GM10266 (cell line): Measurements from ENCODE around the gene ANKS1A.

Experiments
- DNase-seq: peaks from one replicate; pipeline ENCODE4 v3.0.0; 2012; ENCODE audit errors: extremely low spot score
- TF ChIP-seq, protein P1 (sequence below): IDR thresholded peaks from 2 replicates; pipeline ENCODE4 v1.5.1; 2012; ENCODE audit warnings: mild to moderate bottlenecking, low read depth; ENCODE audit not compliant: control insufficient read depth, insufficient read depth; ENCODE audit errors: missing control alignments

ANKS1A gene

DNA sequence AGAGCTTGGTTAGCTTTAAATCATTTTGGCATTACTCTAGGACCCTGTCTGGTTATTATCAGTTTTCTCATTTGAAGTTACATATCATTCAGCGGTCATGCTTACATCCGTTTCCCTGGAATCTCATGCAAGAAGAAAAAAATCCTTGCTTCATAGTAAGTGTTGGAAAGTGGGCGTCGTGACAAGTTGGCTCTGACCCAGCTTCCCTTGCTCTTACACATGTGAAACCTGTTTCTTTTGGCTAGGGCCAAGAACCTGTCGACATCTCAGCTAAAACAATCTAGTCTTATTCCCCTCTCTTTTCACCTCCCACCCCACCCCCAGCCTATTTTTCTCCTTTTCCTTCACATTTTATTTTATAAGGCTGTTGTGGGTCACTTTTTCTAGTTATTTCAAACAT is 45.5 kb downstream of the ANKS1A start:
- TF ChIP-seq, protein P1, sequence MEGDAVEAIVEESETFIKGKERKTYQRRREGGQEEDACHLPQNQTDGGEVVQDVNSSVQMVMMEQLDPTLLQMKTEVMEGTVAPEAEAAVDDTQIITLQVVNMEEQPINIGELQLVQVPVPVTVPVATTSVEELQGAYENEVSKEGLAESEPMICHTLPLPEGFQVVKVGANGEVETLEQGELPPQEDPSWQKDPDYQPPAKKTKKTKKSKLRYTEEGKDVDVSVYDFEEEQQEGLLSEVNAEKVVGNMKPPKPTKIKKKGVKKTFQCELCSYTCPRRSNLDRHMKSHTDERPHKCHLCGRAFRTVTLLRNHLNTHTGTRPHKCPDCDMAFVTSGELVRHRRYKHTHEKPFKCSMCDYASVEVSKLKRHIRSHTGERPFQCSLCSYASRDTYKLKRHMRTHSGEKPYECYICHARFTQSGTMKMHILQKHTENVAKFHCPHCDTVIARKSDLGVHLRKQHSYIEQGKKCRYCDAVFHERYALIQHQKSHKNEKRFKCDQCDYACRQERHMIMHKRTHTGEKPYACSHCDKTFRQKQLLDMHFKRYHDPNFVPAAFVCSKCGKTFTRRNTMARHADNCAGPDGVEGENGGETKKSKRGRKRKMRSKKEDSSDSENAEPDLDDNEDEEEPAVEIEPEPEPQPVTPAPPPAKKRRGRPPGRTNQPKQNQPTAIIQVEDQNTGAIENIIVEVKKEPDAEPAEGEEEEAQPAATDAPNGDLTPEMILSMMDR = no peak
- no peak for DNase-seq

DNA sequence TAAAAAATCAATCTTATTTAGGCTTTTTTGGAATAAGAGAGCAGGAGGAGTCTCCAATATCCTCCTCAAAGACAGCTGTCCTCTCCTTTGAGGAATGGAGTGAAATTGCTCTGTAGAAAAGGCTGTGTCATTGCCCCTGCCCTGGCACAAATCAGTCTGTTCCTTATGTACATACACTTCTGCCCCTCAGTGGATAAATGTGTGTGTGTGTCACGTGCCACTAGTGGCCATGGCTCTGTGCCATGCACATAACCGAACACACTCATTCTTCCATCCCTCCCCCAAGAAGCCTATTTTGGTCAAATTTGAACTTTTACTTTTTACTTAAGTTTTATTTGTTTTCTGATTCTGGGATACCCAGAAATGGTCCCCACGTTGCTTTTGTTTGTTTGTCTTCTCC is 49.2 kb downstream of the ANKS1A start:
- no peak for DNase-seq
- TF ChIP-seq, protein P1 = no peak

DNA sequence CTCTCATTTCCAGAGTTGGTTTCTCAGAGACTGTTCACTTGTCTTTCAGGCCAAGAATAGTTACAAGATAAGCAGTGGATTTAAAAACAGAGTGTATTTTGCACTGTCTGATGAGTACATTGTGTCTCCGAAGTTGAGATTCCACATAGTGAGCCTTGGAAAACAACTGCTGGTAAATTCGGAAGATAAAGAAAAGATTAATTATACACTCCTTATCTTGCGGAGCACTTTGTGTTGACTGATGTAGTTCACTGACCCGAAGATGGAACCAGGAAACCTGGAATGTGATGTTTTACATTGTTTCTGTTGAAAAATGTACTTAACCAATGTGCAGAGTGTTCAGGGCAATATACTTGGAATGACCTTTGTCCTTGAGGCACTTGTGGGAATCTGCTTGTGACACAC is 51.0 kb downstream of the ANKS1A start:
- TF ChIP-seq, protein P1 = no peak
- no peak for DNase-seq

DNA sequence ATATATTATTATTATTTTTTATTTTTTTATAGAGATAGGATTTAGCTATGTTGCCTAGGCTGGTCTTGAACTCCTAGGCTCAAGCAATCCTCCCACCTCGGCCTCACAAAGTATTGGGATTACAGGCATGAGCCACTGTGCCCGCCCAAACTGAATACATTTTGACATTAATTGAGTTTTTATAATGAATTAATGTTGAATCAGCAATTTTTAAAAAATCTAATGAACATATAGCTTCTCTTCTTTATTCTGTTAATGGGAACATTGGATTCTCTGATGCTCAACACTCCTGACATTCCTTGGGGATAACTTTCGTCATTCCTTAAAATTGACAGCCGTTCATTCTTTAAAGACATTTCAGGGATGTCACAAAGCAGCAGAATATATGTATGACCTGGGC is 52.4 kb downstream of the ANKS1A start:
- TF ChIP-seq, protein P1 = no peak
- DNase-seq = no peak

DNA sequence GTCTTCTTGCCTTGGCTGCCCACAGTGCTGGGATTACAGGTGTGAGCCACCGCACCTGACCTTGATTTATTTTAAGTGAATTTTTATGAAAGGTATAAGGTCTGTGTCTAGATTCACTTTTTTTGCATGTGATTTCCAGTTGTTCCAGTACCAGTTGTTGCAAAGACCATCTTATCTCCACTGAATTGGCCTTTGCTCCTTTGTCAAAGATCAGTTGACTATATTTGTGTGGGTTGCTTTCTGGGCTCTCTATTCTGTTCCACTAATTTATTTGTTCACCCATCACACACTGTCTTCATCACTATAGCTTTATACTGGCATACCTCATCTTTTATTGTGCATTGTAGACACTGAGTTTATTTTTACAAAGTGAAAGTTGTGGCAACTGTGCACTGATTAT is 56.3 kb downstream of the ANKS1A start:
- DNase-seq = no peak
- TF ChIP-seq, protein P1 = no peak

DNA sequence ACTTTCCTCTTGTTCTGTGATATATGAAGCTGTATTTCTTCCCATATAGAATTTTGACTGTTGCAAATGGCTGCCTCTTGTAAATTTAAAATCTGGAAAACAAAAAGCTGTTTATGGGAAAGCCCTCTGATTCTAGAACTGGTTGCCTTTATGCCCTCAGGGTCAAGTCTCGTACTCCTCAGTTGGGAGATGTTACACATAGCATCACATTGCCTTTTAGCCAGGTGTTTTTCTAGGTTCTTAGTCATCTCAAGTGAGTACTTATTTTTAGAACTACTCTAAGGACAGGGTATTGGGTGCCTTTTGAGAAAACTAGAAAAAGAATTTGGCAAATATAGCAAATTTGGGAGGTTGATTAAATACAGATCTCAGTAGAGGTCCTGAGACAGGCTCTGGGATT is 58.5 kb downstream of the ANKS1A start:
- TF ChIP-seq, protein P1 = no peak

DNA sequence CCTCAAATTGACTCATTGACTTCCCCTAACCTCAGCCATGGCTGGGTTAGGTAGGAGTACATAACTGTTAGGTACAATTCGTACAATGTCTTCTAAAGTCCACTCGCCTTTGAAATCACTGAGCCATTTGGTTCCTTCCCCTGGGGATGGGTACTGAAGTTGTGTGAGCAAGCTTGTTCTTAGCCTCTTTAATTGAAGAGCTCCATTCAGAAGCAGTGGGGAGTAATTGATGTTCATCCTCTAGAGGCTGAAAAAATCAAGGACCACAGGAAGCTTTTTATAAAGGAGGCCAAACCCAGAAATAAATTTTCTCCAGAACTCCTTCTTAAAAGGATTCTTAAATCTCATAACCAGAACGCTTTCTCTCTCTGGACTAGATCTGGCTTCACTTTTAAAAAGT is 60.6 kb downstream of the ANKS1A start:
- no peak for DNase-seq
- TF ChIP-seq, protein P1 = no peak

More for the DNA sequence above, 58.5 kb downstream of the ANKS1A start:
- no peak for DNase-seq

DNA sequence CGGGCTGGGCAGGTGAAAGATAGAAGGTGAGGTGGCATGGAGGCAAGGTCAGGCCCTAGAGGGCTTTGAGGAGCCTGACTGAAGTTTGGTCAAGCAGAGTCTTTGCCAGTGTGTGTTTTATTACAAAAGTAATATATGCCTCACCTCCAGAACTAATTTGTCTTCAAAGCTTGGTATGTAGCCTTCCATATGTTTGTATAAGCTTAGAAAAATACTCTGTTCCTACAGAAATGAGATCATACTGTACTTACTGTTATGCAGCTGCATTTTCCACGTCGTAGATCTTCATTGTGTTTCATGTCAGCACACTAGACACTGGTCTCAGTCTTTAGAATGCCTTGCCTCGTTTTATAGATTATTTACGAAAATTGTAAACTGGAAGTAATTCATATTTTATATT is 61.8 kb downstream of the ANKS1A start:
- DNase-seq = no peak
- TF ChIP-seq, protein P1 = no peak
